GM18867 (cell line): ENCODE measurements around the gene KRTAP9-8.
"Not testable (repeated sequence)": the region's sequence is repeated elsewhere in the genome, so short reads cannot be mapped to it uniquely, and the experiment has no call there.

Experiments
- ATAC-seq: cut with Tn5 transposase; IDR thresholded peaks from one replicate; pipeline ENCODE4 v1.9.1; 2021; ENCODE audit warnings: mild to moderate bottlenecking, moderate library complexity; ENCODE audit not compliant: unreplicated experiment

The KRTAP9-8 gene, protein sequence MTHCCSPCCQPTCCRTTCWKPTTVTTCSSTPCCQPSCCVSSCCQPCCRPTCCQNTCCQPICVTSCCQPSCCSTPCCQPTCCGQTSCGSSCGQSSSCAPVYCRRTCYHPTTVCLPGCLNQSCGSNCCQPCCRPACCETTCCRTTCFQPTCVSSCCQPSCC

GRCh38 chr17:41237949-41238437 lies at the start of gene KRTAP9-8:
TSS of gene KRTAP9-8 (plus strand) at chr17:41237999. CDS start at chr17:41238052, 53 bp downstream.
- ATAC-seq: not testable (repeated sequence)

DNA sequence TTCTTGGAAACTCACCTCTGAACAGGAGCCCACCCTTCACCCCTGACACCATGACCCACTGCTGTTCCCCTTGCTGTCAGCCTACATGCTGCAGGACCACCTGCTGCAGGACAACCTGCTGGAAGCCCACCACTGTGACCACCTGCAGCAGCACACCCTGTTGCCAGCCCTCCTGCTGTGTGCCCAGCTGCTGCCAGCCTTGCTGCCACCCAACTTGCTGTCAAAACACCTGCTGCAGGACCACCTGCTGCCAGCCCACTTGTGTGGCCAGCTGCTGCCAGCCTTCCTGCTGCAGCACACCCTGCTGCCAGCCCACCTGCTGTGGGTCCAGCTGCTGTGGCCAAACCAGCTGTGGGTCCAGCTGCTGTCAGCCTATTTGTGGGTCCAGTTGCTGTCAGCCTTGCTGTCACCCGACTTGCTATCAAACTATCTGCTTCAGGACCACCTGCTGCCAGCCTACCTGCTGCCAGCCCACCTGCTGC lies 47.9 kb upstream of the KRTAP9-8 start, which contains the start of gene KRTAP9-1:
KRTAP9-1 (plus strand) TSS at position 51 of the 482 bp plus-strand sequence; CDS start at position 51, 0 bp downstream.
- not testable (repeated sequence) for ATAC-seq

- ATAC-seq: no peak
Observed at GRCh38 chr17:41190328-41190727, 47.5 kb upstream of the KRTAP9-8 start.

- ATAC-seq: no peak
Observed at GRCh38 chr17:41196068-41196467, 41.7 kb upstream of the KRTAP9-8 start.

GRCh38 chr17:41199421-41200078 lies 38.2 kb upstream of the KRTAP9-8 start:
- no peak for ATAC-seq

GRCh38 chr17:41211845-41212466 lies 25.8 kb upstream of the KRTAP9-8 start:
- ATAC-seq: no peak

DNA sequence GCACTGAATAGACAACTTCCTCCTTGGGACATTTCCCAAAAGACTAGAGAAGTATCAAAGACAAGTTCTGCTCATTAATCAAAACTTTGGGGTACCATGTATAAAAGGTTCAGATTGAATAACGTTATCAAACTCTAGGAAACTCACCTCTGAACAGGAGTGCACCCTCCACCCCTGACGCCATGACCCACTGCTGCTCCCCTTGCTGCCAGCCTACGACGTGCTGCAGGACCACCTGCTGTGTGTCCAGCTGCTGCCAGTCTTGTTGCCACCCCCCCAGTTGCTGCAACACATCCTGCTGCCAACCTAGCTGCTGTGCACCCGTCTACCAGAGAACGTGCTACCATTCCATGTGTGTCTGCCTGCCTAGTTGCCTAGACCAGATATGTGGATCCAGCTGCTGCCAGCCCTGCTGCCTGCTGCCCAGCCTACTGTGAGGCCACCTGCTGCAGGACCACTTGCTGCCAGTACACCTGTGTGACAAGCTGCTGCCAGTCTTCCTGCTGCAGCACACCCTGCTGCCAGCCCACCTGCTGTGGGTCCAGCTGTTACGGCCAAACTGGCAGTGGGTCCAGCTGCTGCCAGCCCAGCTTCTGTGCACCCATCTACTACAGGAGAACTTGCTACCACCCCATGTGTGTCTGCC lies 25.2 kb upstream of the KRTAP9-8 start:
- ATAC-seq: no peak

DNA sequence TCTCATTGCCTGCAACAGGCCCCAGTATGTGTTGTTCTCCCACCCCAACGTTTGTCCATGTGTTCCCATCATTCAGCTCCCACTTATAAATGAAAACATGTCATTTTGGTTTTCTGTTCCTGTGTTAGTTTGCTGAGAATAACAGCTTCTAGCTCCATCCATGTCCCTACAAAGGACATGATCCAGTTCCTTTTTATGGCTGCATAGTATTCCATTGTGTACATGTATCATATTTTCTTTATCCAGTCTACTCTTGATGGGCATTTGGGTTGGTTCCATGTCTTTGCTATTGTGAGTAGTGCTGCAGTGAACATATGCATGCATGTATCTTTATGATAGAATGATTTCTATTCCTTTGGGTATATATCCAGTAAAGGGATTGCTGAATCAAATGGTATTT lies 22.1 kb upstream of the KRTAP9-8 start:
- no peak for ATAC-seq

GRCh38 chr17:41223821-41224220 lies 14.0 kb upstream of the KRTAP9-8 start:
- no peak for ATAC-seq

GRCh38 chr17:41226051-41226450 lies 11.7 kb upstream of the KRTAP9-8 start:
- ATAC-seq: no peak

GRCh38 chr17:41226598-41227095 lies 11.2 kb upstream of the KRTAP9-8 start, which contains the start of gene KRTAP9-2:
TSS of gene KRTAP9-2 (plus strand) at chr17:41226648. CDS start at chr17:41226655, 7 bp downstream.
- not testable (repeated sequence) for ATAC-seq

DNA sequence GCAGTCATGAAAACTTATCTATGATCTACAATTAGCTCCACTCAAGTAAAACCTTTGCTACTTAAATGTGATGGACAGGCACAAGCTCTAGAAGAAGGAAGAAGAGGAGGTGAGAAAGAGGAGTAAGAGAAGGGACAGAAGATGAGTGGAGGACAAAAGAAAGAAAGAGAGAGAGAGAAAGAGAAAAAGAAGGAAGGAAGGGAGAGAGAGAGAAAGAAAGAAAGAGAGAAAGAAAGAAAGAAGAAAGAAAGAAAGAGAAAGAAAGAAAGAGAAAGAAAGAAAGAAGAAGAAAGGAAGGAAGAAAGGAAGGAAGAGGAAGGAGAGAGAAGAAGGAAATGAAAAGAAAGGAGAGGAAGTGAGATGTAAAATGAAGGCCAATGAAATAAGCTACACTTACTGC lies 7.7 kb upstream of the KRTAP9-8 start:
- ATAC-seq: no peak

DNA sequence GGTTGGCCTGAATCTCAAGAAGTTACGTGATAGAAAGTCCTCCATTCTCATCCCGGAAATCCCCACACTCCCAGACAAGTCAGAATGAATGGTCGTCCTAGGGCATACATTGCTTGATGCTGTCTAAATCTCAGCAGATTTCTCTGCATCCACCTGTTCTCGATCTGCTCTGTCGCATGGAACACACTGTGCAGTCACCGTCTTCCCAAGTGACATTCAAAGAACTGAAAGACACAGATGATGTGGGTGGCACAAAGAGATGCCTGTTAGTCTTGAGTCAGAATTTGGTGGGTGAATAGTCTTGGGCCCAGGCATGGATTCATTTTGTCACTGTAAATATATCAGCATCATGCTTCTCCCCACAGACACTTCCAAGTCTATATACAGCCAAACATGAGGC lies 6.1 kb upstream of the KRTAP9-8 start:
- no peak for ATAC-seq

DNA sequence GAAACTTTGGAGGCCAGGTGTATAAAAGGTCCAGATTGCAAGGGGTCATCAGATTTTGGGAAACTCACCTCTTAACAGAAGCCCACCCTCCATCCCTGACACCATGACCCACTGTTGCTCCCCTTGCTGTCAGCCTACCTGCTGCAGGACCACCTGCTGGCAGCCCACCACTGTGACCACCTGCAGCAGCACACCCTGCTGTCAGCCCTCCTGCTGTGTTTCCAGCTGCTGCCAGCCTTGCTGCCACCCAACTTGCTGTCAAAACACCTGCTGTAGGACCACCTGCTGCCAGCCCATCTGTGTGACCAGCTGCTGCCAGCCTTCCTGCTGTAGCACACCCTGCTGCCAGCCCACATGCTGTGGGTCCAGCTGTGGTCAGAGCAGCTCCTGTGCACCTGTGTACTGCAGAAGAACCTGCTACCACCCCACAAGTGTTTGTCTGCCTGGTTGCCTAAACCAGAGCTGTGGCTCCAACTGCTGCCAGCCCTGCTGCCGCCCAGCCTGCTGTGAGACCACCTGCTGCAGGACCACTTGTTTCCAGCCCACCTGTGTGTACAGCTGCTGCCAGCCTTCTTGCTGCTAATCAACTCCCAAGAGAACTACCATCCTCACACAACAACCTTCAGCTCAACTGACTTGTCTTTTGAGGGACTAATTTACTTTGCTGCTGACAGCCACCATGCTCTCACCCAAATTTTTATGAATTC lies 5.2 kb upstream of the KRTAP9-8 start, which contains the start of gene KRTAP9-3:
KRTAP9-3 (plus strand) TSS at position 51 of the 707 bp plus-strand sequence; CDS start at position 104, 53 bp downstream.
- not testable (repeated sequence) for ATAC-seq

- ATAC-seq: not testable (repeated sequence)
Observed at GRCh38 chr17:41237116-41237515, 683 bp upstream of the KRTAP9-8 start.

- not testable (repeated sequence) for ATAC-seq
Observed at GRCh38 chr17:41246995-41247787, 9.4 kb downstream of the KRTAP9-8 start.

DNA sequence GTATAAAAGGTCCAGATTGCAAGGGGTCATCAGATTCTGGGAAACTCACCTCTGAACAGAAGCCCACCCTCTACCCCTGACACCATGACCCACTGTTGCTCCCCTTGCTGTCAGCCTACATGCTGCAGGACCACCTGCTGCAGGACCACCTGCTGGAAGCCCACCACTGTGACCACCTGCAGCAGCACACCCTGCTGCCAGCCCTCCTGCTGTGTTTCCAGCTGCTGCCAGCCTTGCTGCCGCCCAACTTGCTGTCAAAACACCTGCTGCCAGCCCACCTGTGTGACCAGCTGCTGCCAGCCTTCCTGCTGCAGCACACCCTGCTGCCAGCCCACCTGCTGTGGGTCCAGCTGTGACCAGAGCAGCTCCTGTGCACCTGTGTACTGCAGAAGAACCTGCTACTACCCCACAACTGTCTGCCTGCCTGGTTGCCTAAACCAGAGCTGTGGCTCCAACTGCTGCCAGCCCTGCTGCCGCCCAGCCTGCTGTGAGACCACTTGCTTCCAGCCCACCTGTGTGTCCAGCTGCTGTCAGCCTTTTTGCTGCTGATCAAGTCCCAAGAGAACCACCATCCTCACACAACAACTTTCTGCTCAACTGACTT lies 11.9 kb downstream of the KRTAP9-8 start, which contains the start of gene KRTAP9-4:
KRTAP9-4 (plus strand) TSS at position 51 of the 604 bp plus-strand sequence; CDS start at position 85, 34 bp downstream.
- not testable (repeated sequence) for ATAC-seq

DNA sequence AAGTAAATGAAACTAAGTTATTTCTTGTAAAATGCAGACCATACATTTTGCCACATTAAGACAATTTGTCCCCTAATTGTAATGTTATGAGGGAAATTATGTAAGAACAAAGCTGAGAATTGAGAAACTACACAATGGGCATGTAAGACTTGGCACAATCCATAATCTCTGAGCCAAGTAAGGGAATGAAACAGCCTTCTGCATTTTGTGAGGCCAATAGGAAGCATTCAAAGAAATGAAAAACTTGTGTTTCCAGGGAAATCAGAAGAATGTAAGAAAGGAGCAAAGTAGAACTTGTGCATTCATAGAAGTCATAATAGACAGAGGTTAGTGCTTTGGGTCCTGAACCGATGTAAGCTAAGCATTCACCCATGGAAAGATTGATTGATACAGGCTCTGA lies 13.5 kb downstream of the KRTAP9-8 start:
- ATAC-seq: no peak

DNA sequence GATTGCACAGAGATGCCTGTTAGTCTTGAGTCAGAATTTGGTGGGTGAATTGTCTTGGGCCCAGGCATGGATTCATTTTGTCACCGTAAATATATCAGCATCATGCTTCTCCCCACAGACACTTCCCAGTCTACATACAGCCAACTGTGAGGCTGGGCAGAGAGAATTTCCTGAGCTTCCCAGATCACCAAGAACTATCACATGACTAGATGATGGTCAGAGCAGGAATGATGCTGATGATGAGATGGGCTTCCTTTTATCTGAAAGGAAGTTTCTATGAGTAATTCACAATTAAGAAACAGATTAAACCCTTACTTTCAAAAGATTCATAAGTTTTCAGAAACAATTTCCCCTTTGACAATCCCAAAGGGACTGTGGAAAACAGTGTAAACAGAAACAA lies 17.1 kb downstream of the KRTAP9-8 start:
- no peak for ATAC-seq
